Neuronal stem cell (in vitro differentiated cells): ENCODE results near the gene PPP1R1B.
A peak's percentile ranks its signal among the peaks of the same experiment; 100 is the strongest.

Experiments used
- DNase-seq: peaks from one replicate; pipeline ENCODE4 v3.0.0-alpha.2; 2013; ENCODE audit warnings: low spot score
- H2AFZ ChIP-seq: one replicate; pipeline ENCODE4 v1.6.1; 2013; ENCODE audit warnings: mild to moderate bottlenecking, low read length, inconsistent platforms
- H2AK5ac ChIP-seq: 2 replicates; pipeline ENCODE4 v1.6.1; 2013; ENCODE audit warnings: low read depth, mild to moderate bottlenecking, inconsistent platforms, low read length, moderate library complexity, mixed read lengths
- H2BK120ac ChIP-seq: 2 replicates; pipeline ENCODE4 v1.6.1; 2013; ENCODE audit warnings: low read depth, mild to moderate bottlenecking, inconsistent platforms, low read length, moderate library complexity, mixed read lengths
- H2BK12ac ChIP-seq: one replicate; pipeline ENCODE4 v1.6.1; 2013; ENCODE audit warnings: low read length, inconsistent platforms
- H2BK15ac ChIP-seq: 2 replicates; pipeline ENCODE4 v1.6.1; 2013; ENCODE audit warnings: mild to moderate bottlenecking, low read length, inconsistent platforms, mixed read lengths
- H2BK5ac ChIP-seq: one replicate; pipeline ENCODE4 v1.6.1; 2013; ENCODE audit warnings: inconsistent platforms, mild to moderate bottlenecking, low read length, moderate library complexity
- H3K14ac ChIP-seq: one replicate; pipeline ENCODE4 v1.6.1; 2013; ENCODE audit warnings: low read length, inconsistent platforms
- H3K18ac ChIP-seq: 2 replicates; pipeline ENCODE4 v1.6.1; 2013; ENCODE audit warnings: low read length, inconsistent platforms
- H3K23ac ChIP-seq: 2 replicates; pipeline ENCODE4 v1.6.1; 2013; ENCODE audit warnings: low read depth, mild to moderate bottlenecking, mixed read lengths, low read length, inconsistent platforms; ENCODE audit not compliant: poor library complexity
- H3K27ac ChIP-seq: replicated peaks from 3 replicates; pipeline ENCODE4 v1.5.1; 2013; ENCODE audit warnings: low read length, inconsistent platforms
- H3K27me3 ChIP-seq, 3 experiments: 2 replicates each; pipeline ENCODE4 v1.6.1; 2013; ENCODE audit warnings: low read length in 3 of 3, mild to moderate bottlenecking in 2 of 3, inconsistent platforms in 1 of 3, low read depth in 1 of 3, mixed read lengths in 1 of 3, moderate library complexity in 1 of 3; ENCODE audit not compliant: control insufficient read depth in 3 of 3, insufficient read depth in 3 of 3
- H3K36me3 ChIP-seq, 2 donors: replicated peaks in 1 of 2; 2 replicates each; pipeline ENCODE4 v1.6.1; 2013; ENCODE audit warnings: low read length in 2 of 2; ENCODE audit not compliant: control insufficient read depth in 2 of 2, insufficient read depth in 2 of 2
- H3K4ac ChIP-seq: 2 replicates; pipeline ENCODE4 v1.6.1; 2013; ENCODE audit warnings: inconsistent platforms, mild to moderate bottlenecking, low read length, moderate library complexity
- H3K4me1 ChIP-seq, 2 donors: 1 replicate in 1 of 2; 2 replicates in 1 of 2; pipeline ENCODE4 v1.6.1; 2013; ENCODE audit warnings: low read length in 2 of 2, low read depth in 1 of 2; ENCODE audit not compliant: control insufficient read depth in 2 of 2, insufficient read depth in 1 of 2
- H3K4me2 ChIP-seq: one replicate; pipeline ENCODE4 v1.6.1; 2013; ENCODE audit warnings: mild to moderate bottlenecking, low read length, inconsistent platforms; ENCODE audit not compliant: insufficient read depth, poor library complexity, severe bottlenecking
- H3K4me3 ChIP-seq, 2 donors: 2 replicates each; pipeline ENCODE4 v1.5.1; 2013; ENCODE audit warnings: low read length in 2 of 2, mild to moderate bottlenecking in 2 of 2, inconsistent platforms in 1 of 2, moderate library complexity in 1 of 2
- H3K79me1 ChIP-seq: one replicate; pipeline ENCODE4 v1.6.1; 2013; ENCODE audit warnings: low read depth, mild to moderate bottlenecking, inconsistent platforms, low read length, moderate library complexity
- H3K9ac ChIP-seq: one replicate; pipeline ENCODE4 v1.6.1; 2013; ENCODE audit warnings: mild to moderate bottlenecking, low read depth, low read length, inconsistent platforms; ENCODE audit not compliant: poor library complexity
- H3K9me3 ChIP-seq, 2 donors: replicated peaks in 1 of 2; 2 replicates each; pipeline versions ENCODE3 to v1.6.1; 2013; ENCODE audit warnings: low read length in 2 of 2, mild to moderate bottlenecking in 2 of 2, inconsistent platforms in 1 of 2, low read depth in 1 of 2, mixed read lengths in 1 of 2, moderate library complexity in 1 of 2; ENCODE audit not compliant: control insufficient read depth in 2 of 2, insufficient read depth in 1 of 2
- H4K8ac ChIP-seq: one replicate; pipeline ENCODE4 v1.6.1; 2013; ENCODE audit warnings: low read depth, mild to moderate bottlenecking, inconsistent platforms, low read length, moderate library complexity
- H4K91ac ChIP-seq: one replicate; pipeline ENCODE4 v1.6.1; 2013; ENCODE audit warnings: low read length, low read depth, mild to moderate bottlenecking, inconsistent platforms; ENCODE audit not compliant: poor library complexity
- WGBS, 2 donors: extraction: QIAGEN DNeasy Blood & Tissue Kit; methylation state at CpG; one replicate each; pipeline ENCODE4 v1.1.7; 2013; ENCODE audit warnings: missing lambda C conversion rate in 2 of 2, mixed read lengths in 1 of 2; ENCODE audit not compliant: insufficient read length in 2 of 2, insufficient replicate concordance in 1 of 2; ENCODE audit errors: extremely low coverage in 2 of 2; 5-methylcytosine and 5-hydroxymethylcytosine counted together

PPP1R1B gene

GRCh38 chr17:39671651-39672521 lies 45.1 kb downstream of the PPP1R1B start:
- H3K4ac ChIP-seq: no peak overlapping the region
- 100% methylated on average over 6 of the region's 19 CpGs; no CpG with 5 or more reads in 1 of the 2 donors for WGBS, 2 donors
- H4K8ac ChIP-seq: no peak overlapping the region
- peaks cover 0 to 27% (median 20%) of the 10 kb centered on the region in 3 experiments for H3K27me3 ChIP-seq
- peaks cover 2% of the 10 kb centered on the region for H3K79me1 ChIP-seq
- H2BK5ac ChIP-seq: no peak overlapping the region
- no peak overlapping the region for H3K4me2 ChIP-seq
- peak overlapping the region; percentile 1 for H3K23ac ChIP-seq
- H3K18ac ChIP-seq: peak overlapping the region; percentile 44
- peak overlapping the region; percentile 16 for H2AK5ac ChIP-seq
- H4K91ac ChIP-seq: no peak overlapping the region
- H3K27ac ChIP-seq: no peak overlapping the region
- no peak overlapping the region for H2BK15ac ChIP-seq
- no peak overlapping the region for H3K14ac ChIP-seq
- H2BK12ac ChIP-seq: no peak overlapping the region
- H3K36me3 ChIP-seq: peaks cover 3% of the 10 kb centered on the region in 2 donors
- H3K4me3 ChIP-seq: peak overlapping the region in 1 of 2 donors; percentile 5
- no peak overlapping the region for H2AFZ ChIP-seq
- H2BK120ac ChIP-seq: no peak overlapping the region
- H3K4me1 ChIP-seq: peaks cover 4 to 5% of the 10 kb centered on the region in 2 donors
- DNase-seq: no peak
- H3K9ac ChIP-seq: no peak overlapping the region
- no peaks in the 10 kb centered on the region for H3K9me3 ChIP-seq

GRCh38 chr17:39672522-39673334 lies 46.0 kb downstream of the PPP1R1B start:
- no peak overlapping the region for H3K14ac ChIP-seq
- peaks cover 0 to 20% (median 18%) of the 10 kb centered on the region in 3 experiments for H3K27me3 ChIP-seq
- H4K91ac ChIP-seq: no peak overlapping the region
- H3K9ac ChIP-seq: peak overlapping the region; percentile 61
- no peak overlapping the region for H3K4me2 ChIP-seq
- WGBS, 2 donors: no CpG with 5 or more reads among the region's 15 CpGs
- H3K4me1 ChIP-seq: peaks cover 1 to 4% of the 10 kb centered on the region in 2 donors
- H3K36me3 ChIP-seq: peaks cover 4 to 8% of the 10 kb centered on the region in 2 donors
- no peak overlapping the region for H2BK120ac ChIP-seq
- no peak for DNase-seq
- H2BK12ac ChIP-seq: no peak overlapping the region
- H2BK5ac ChIP-seq: no peak overlapping the region
- no peak overlapping the region for H3K27ac ChIP-seq
- no peaks in the 10 kb centered on the region for H3K9me3 ChIP-seq
- no peak overlapping the region for H4K8ac ChIP-seq
- H3K4ac ChIP-seq: no peak overlapping the region
- H3K18ac ChIP-seq: peak overlapping the region; percentile 32
- no peak overlapping the region for H2BK15ac ChIP-seq
- peak overlapping the region; percentile 76 for H2AK5ac ChIP-seq
- peaks cover under 1% of the 10 kb centered on the region for H3K79me1 ChIP-seq
- H3K23ac ChIP-seq: peak overlapping the region; percentile 61
- H2AFZ ChIP-seq: no peak overlapping the region
- peak overlapping the region in 1 of 2 donors; percentile 5 for H3K4me3 ChIP-seq

DNA sequence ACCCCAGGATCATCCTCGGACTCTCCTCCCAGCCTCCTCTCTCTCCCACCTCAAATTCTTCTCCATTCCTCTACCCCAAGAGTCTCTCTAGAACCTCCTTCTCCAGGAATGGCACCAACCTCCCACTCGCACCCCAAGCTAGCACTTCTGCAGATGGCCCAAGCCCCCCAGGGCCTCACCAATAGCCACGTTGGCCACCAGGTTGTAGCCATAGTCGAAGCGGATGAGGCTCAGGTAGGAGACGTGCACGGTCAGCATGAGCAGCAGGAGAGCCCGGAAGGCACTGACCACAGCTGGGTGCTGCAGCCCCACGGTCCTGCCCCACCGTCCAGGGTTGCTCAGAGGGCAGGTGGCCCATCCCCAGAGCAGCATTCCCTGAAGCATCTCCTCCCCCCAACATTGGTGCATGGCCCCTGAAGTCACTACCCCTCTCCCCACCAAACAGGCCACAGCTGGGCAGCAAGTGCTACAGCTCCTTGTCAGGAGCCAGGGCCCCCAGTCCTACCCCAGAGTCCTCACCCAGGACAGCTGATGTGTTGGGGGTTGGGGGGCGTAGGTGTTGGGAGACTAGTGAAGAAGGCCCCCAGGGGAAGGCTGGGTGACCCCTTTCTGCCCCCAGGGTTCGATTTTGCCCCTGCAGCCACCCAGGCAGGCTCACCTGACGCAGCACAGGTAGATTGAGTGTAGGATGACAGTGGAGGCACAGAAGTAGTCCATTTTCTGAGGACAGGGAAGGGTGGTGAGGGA lies 46.8 kb downstream of the PPP1R1B start:
- H3K4me1 ChIP-seq: peaks cover 0 to 3% of the 10 kb centered on the region in 2 donors
- DNase-seq: no peak
- H2BK5ac ChIP-seq: no peak overlapping the region
- H2BK120ac ChIP-seq: no peak overlapping the region
- no peak overlapping the region for H4K91ac ChIP-seq
- H3K4me3 ChIP-seq: no peak overlapping the region
- no peak overlapping the region for H3K27ac ChIP-seq
- no peak overlapping the region for H3K4me2 ChIP-seq
- H2BK12ac ChIP-seq: no peak overlapping the region
- peak overlapping the region; percentile 27 for H3K18ac ChIP-seq
- H3K23ac ChIP-seq: no peak overlapping the region
- no peak overlapping the region for H4K8ac ChIP-seq
- peak overlapping the region; percentile 60 for H2AK5ac ChIP-seq
- H3K9ac ChIP-seq: peak overlapping the region; percentile 24
- H3K4ac ChIP-seq: no peak overlapping the region
- WGBS, 2 donors: no CpG with 5 or more reads among the region's 13 CpGs
- H2BK15ac ChIP-seq: no peak overlapping the region
- no peaks in the 10 kb centered on the region for H3K79me1 ChIP-seq
- no peak overlapping the region for H3K14ac ChIP-seq
- H3K36me3 ChIP-seq: peaks cover 4 to 8% of the 10 kb centered on the region in 2 donors
- peaks cover 0 to 19% (median 15%) of the 10 kb centered on the region in 3 experiments for H3K27me3 ChIP-seq
- H3K9me3 ChIP-seq: no peaks in the 10 kb centered on the region
- no peak overlapping the region for H2AFZ ChIP-seq
